HPDE6-E6E7 (cell line): ENCODE data around the gene TMEM270.
"Not testable (repeated sequence)": the region's sequence is repeated elsewhere in the genome, so short reads cannot be mapped to it uniquely, and the experiment has no call there.

Experiments
- DNase-seq: peaks from one replicate; pipeline ENCODE4 v3.0.0; 2011; ENCODE audit warnings: missing footprints; ENCODE audit errors: extremely low spot score

TMEM270 gene

DNA sequence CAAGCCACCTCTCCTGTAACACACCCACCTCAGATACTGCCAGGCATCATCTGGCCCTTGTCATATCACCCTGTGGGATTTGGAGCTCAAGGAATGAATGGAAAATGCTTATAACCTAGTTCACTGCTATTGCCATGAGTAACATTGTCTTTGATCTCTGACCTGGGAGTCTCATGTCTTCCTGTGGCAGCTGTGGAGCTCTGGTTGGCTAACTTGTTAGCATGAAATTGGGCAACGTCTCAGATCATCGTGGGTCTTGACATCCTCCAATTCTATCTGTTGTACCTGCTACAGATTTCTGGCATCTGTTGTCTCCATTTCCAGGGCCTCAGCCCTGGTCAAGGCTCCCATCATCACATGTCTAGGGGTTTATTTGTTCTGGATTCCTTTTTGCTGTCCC is 2.2 kb upstream of the TMEM270 start:
- DNase-seq, result no peak

- no peak for DNase-seq
Measured at GRCh38 chr7:73861305-73861704, 346 bp downstream of the TMEM270 start.

GRCh38 chr7:73864981-73865711 is 4.2 kb downstream of the TMEM270 start:
- DNase-seq, result no peak

DNA sequence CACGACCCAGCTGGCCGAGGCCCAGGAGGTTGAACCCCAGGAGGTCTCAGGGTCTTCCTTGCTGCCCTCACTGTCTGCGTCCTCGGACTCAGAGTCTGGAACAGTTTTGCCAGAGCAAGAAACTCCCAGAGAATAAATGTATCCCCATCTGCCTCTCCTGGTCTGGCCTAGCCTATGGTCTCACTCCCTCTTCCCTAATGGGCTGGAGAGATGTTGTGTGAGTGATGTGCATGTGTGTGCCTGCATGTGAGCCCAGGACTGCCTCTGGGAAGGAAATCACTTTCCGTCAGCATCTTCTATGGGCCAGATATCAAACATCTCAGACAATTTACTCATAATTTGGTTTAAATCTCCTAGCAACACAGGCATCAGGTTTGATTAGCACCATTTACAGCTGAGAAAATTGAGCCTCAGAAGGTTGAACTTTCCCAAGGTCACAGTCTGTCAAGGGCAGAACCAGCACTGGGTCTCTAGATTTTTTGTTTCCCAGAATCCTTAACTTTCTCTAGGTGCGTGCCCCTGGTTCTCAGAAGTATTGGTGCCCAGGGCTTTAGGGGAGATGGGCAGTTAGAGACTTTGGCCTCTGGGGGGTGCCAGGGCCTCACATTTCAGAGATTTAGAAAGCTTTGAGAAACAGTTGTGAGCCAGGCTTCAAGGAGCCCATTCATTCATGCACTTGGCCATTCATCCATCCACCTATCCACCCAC is 4.9 kb downstream of the TMEM270 start:
- DNase-seq, result peak; percentile 34

- no peak for DNase-seq
Measured at GRCh38 chr7:73866446-73866767, 5.4 kb downstream of the TMEM270 start.

- DNase-seq, result no peak
Measured at GRCh38 chr7:73869011-73869798, 8.2 kb downstream of the TMEM270 start.

DNA sequence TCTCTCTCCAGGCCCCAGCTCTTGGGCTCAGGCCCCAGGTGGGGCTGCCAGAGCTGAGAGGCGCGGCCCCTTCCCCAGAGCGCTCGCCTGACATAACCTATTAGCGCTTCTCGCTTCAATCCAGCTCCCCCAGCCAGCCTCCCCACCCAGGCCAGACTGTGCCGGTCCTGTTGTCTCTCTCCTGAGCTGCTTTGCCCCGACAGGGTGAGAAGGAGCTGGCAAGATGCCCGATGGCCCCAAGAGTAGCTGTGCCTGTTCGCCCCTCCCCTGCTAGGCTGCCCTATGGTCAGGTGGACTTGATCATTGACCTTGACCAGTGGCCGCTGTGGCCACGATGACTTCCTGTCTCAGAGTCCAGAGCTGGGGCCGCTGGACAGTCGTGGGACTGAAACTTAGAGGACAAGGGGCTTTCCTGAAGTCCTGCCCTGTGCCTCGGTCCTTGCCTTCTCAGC is 9.1 kb downstream of the TMEM270 start:
- DNase-seq, result no peak

GRCh38 chr7:73871163-73872011 is 10.4 kb downstream of the TMEM270 start:
- no peak for DNase-seq

- no peak for DNase-seq
Measured at GRCh38 chr7:73872056-73872908, 11.3 kb downstream of the TMEM270 start.

DNA sequence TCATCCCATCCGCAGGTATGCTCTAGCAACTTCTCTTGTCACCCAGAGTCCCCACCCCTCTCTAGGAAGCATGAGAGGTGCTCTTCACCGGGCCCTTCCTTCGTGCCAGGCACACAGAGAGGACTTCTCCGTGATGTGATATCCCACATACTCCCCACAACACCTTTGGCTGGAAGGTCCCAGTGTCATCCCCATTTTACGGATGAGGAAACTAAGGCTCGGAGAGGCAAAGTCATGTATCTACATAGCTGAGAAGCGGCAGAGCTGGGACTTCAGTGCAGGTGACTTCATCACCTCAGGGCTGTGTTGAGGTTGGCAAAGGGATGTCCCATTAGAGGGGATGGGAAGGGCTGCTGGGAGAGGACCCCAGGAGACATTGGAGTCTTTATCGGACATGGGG is 15.4 kb downstream of the TMEM270 start:
- DNase-seq, result no peak

DNA sequence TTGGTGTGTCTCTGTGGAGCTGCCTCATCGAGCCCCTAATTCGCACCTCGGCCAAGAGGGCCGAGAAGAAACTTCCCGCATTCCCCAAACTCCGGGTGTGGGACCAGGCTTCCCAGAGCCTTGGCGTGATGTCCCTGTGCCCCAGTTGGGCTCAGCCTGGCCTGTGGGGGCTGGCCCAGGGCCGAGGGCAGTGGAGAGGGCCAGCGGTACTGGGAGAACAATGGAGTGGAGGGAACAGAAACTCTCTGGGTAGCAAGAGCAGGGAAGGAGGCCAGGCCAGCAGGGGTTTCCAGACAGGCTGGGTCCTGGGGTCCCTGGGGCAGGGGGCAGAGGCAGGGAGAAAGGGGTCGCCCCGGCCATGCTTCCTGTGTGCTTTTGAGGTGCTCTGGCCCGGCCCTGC is 16.0 kb downstream of the TMEM270 start:
- DNase-seq, result no peak

DNA sequence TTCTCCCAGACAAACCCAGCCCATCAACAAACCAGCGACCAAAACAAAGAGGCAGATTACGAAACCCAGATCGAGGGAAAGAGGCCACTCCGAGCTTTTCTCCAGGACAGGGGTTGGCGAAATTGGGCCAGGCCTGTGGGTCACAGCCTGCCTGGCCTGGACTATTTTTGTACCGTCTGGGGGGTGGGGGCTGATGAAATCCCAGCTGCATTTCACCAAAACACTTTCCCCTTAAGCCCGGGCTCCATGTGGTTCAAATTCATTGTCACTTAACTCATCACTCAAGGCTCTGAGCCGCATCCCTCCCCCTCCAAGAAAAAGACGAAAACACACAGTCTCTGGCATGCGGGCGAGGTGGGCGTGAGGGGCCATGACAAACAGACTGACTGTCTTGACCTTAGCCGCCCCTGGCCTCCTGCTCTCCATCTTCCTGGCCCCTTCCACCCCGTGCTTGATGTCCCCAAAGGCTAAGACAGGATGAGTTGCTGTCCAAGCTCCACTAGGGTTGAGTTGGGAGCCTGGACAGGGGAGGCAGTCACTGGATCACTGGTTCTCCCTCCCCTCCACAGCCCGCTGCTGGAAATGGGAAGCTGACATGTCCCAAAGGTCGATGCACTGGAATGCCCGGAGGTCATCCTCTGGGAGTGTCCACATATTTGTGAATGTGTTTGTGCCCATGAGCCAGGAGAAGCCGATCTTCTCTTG is 19.2 kb downstream of the TMEM270 start:
- DNase-seq, result no peak

DNA sequence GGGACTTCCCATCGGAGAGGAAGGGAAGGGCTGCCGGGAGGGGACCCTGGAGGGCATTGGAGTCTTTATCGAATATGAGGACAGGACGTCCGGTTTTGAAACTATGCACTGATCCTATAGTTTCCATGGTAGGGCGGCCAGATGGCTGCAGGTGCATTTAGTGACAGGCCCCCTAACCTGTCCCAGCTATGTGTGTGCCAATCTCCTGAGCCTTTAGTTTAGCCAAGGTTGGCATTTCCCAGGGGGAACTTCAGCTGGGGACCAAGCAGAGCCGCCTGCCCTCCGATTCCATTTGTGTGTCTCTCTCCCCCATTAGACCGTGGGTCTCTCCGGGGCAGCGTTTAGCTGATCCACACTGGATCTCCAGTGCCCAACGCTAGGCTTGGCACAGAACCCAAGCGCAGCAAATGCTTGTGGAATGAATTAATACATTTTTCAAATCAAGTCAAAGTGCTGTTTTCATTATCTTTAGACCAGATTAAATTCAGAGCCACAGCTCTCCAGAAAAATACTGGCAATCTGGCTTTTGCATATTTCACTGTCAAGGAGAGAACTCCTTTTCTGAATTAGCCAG is 19.9 kb downstream of the TMEM270 start:
- no peak for DNase-seq

DNA sequence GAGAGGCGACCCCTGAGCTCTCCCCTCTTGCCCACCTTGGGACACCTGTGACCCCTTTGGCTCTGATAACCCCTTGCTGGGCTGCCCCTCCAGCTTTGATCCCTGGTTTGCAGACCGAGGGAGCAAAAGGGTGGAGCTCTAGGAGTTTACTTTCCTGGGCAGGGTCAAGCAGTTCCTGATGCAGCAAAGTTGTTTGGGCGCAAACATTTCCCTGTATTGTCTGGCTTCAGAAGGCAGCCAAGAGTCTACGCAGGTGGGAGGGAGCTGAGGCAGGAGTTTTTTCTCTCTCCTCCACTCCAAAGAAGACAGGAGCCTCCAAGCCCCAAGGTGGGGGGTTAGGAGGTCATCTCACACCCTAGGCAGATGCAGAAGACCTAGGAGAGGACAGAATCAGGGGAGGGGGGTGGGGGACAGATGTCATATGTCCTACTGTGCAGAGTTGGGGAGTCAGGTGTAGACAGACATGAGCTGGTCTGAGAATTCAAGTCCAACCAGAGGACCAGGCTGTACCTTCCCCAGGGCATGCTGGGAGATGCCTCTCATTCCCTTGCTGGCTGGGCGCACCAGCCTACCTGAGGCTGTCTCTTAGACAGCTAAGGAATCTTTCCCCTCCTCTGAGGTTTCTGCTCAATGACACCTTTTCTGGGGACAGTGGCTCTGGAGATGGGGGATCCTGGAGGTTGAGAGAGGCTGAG is 20.5 kb downstream of the TMEM270 start:
- no peak for DNase-seq

DNA sequence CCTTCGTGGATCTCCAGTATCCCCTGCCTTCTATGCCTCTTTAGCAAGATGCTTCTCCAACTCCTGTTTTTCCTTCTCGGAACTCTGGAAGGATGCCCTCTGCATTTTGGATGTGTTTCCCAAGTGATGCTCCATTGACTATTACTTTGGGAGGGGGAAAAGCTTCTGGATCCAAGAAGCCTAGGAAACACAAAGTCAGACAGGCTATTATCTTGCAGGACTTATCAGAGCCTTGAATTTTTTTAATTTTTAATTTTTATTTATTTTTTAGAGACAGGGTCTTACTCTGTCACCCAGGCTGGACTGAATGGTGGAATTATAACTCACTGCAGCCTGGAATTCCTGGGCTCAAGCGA is 21.1 kb downstream of the TMEM270 start:
- no peak for DNase-seq

- not testable (repeated sequence) for DNase-seq
Measured at GRCh38 chr7:73884867-73885422, 24.0 kb downstream of the TMEM270 start.

DNA sequence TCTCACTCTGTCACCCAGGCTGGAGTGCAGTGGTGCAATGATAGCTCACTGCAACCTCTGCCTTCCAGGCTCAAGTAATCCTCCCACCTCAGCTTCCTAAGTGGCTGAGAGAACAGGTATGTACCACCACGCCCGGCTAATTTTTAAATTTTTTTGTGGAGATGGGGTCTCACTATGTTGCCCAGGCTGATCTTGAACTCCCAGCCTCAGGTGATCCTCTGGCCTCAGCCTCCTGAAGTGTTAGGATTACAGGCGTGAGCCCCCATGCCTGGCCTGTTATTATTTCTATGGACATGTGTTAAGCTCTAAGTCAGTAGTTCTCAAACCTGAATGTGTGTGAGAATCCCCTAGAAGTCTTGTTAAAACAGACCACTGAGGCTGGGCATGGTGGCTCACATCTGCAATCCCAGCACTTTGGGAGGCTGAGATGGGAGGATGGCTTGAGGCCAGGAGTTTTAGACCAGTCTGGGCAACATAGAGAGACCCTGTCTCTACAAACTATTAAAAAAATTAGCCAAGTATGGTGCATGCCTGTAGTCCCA is 24.5 kb downstream of the TMEM270 start:
- no peak for DNase-seq

DNA sequence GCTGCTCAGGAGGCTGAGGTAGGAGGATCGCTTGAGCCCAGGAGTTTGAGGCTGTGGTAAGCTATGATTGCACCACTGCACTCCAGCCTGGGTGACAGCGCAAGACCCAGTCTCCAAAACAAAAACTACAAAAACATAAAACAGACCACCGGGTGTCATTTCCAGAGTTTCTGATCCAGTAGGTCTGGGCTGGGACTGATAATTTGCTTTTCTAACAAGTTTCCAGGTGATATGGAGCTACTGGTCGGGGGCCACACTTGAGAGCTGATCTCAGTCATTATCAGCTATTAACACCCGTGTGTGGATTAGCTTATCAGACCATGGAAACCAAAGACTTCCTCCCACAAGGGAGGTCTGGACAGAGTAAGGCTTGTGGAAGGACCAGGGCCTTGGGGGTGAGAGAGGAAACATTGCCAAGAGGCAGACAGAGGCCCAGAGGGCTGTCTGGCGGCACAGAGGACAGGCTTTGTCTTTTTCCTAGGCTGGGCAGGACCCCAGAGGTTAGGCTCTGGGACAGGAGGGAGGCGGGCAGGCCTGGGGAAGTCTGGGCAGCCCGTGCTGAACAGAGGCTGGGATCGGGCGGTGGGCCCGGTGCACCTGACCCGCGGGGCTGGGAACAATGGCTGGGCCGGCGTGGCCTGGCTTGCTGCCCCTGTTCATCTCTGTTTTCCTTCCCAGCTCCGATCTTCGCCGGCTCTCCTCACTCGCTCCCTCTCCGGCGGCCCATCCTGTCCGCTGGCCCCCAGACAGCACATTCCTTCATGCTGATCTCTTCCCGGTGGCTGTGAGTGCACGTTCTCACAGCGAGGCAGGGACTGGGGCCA is 25.2 kb downstream of the TMEM270 start:
- no peak for DNase-seq
